ENCODE results near the gene ZNF57.
"Not testable (repeated sequence)": the region's sequence is repeated elsewhere in the genome, so short reads cannot be mapped to it uniquely, and the experiment has no call there.

The ZNF57 gene

DNA sequence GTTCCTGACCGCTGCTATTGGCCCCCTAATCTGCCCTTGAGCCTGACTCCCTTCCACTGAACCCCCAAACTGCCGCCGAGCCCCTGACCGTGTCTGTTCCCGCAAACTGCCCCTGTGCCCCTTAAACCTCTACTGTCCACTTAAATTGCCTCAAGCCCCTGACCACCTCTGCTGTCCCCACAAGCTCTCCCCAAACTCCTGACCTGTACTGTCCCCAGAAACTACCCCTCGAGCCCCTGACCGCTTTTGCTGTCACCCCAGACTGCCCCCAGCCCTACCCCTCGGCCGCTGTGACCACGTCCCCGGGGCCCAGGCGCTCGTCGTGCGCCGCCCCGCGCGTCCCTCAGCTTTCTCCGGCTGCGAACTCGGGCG is 43.7 kb downstream of the ZNF57 start:
- no peaks in the 10 kb centered on the region for H3K27me3 ChIP-seq (ENCODE audit: control insufficient read depth, insufficient read depth, low read length)

DNA sequence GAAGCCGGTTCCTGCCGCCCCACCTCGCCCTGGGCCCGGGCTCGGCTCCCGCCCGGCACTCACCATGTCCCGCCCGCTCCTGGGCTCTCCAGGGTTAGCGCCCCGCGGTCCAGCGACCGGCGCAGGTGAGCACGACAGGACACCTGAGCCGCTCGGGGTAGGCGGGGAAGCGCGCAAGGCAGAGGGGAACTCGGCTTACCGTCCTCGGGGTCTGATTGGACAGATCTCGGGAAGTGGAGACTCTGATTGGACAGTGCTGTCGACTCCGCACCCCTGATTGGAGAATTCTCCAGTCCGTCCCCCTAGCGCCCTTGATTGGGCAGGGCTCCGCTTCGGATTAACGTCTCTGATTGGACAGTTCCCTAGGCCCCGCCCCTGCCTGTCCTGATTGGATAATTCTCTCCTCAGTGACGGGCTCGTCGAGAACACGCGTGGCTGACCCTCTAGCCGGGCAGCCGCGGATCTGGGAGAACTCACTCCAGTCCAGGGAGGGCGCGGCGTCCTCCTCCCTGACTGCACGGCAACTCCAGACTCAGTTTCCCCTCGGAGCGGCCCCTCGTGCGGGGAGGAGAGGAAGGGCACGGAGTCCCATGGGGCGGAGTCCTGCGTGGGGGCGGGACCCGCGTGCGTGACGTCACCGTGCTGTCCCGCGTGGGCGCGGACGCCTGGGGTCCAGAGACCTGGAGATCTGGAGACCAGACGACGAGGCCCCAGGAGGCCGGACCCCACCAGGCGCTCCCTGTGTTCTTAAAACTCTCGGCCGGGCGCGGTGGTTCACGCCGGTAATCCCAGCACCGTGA is 44.2 kb downstream of the ZNF57 start, which contains the start of gene ZNF77:
Gene ZNF77 (minus strand): TSS at position 197 of the 800 bp plus-strand sequence. CDS start 131 bp downstream, at position 66.
- H3K4me1 ChIP-seq (ENCODE audit: control insufficient read depth, insufficient read depth, low read length) = peaks cover 13% of the 10 kb centered on the region
- peak within 1 kb of the TSS; percentile 99 for H3K4me2 ChIP-seq (ENCODE audit: low read length)
- H3K9ac ChIP-seq (ENCODE audit: low read depth, low read length) = peak within 1 kb of the TSS; percentile 87
- H3K36me3 ChIP-seq (ENCODE audit: insufficient read depth, low read length) = no peaks in the 10 kb centered on the region
- H3K27me3 ChIP-seq (ENCODE audit: control insufficient read depth, insufficient read depth, low read length) = no peaks in the 10 kb centered on the region
- no peaks in the 10 kb centered on the region for H3K9me3 ChIP-seq (replicated peaks; ENCODE audit: low read length)
- peak within 1 kb of the TSS; percentile 84 for H3K4me3 ChIP-seq (ENCODE audit: low read length)

More for the DNA sequence above, 43.7 kb downstream of the ZNF57 start:
- H3K4me1 ChIP-seq (ENCODE audit: control insufficient read depth, insufficient read depth, low read length) = peaks cover 8% of the 10 kb centered on the region
- peak overlapping the region; percentile 87 for H3K9ac ChIP-seq (ENCODE audit: low read depth, low read length)
- H3K4me3 ChIP-seq (ENCODE audit: low read length) = peak overlapping the region; percentile 84
- H3K4me2 ChIP-seq (ENCODE audit: low read length) = peak overlapping the region; percentile 99
- H3K9me3 ChIP-seq (replicated peaks; ENCODE audit: low read length) = no peaks in the 10 kb centered on the region
- peaks cover 2% of the 10 kb centered on the region for H3K36me3 ChIP-seq (ENCODE audit: insufficient read depth, low read length)

DNA sequence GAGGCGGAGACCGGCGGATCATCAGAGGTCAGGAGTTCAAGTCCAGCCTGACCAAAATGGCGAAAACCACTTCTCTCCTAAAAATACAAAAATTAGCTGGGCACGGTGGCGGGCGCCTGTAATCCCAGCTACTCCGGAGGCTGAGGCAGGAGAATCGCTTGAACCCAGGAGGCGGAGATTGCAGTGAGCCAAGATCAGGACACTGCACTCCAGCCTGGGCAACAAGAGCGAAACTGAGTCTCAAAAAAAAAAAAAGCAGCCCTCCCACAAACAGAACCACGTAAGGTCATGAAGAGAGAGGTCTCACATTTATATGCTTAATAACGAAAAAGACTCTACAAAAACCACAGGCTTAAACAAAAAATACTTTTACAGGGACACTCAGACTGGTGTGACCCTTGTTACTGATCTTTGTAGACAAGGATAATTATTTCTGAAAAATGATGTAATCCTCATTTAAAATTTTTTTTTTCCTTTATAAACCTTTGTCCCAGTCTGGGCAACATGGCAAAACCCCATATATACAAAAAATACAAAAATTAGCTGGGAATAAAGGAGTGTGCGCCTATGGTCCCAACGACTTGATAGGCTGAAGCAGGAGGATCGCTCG is 45.0 kb downstream of the ZNF57 start:
- peaks cover 13% of the 10 kb centered on the region for H3K4me1 ChIP-seq (ENCODE audit: control insufficient read depth, insufficient read depth, low read length)
- H3K36me3 ChIP-seq (ENCODE audit: insufficient read depth, low read length) = no peaks in the 10 kb centered on the region
- peak overlapping the region; percentile 81 for H3K4me2 ChIP-seq (ENCODE audit: low read length)
- H3K27me3 ChIP-seq (ENCODE audit: control insufficient read depth, insufficient read depth, low read length) = no peaks in the 10 kb centered on the region
- H3K4me3 ChIP-seq (ENCODE audit: low read length) = peak overlapping the region; percentile 84
- H3K9ac ChIP-seq (ENCODE audit: low read depth, low read length) = peak overlapping the region; percentile 87
- H3K9me3 ChIP-seq (replicated peaks; ENCODE audit: low read length) = no peaks in the 10 kb centered on the region

DNA sequence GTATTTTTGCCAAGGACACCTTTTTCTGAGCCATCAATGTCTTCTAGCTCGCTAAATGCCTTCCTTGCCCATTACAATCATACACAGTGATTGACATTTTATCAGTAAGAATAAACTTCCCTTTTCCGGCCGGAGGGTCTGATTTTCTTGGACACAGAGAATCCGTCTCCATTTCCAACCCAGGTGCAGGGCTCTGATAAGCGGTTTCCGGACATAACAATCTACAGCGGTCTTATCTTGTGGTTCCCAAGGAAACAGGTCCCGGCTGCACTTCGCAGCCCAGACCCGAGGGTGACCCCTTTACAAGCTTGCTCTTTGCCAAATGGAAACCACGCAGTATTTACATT is 49.2 kb downstream of the ZNF57 start:
- Histone ChIP-seq H3K9ac (ENCODE audit: low read depth, low read length) (peak overlapping the region; percentile 97), H3K4me2 (ENCODE audit: low read length) (peak overlapping the region; percentile 92), H3K4me1 (ENCODE audit: control insufficient read depth, insufficient read depth, low read length) (peaks cover 8% of the 10 kb centered on the region), H3K27me3 (ENCODE audit: control insufficient read depth, insufficient read depth, low read length) (no peaks in the 10 kb centered on the region), H3K4me3 (ENCODE audit: low read length) (peak overlapping the region; percentile 96), H3K9me3 (replicated peaks; ENCODE audit: low read length) (no peaks in the 10 kb centered on the region), H3K36me3 (ENCODE audit: insufficient read depth, low read length) (no peaks in the 10 kb centered on the region)

DNA sequence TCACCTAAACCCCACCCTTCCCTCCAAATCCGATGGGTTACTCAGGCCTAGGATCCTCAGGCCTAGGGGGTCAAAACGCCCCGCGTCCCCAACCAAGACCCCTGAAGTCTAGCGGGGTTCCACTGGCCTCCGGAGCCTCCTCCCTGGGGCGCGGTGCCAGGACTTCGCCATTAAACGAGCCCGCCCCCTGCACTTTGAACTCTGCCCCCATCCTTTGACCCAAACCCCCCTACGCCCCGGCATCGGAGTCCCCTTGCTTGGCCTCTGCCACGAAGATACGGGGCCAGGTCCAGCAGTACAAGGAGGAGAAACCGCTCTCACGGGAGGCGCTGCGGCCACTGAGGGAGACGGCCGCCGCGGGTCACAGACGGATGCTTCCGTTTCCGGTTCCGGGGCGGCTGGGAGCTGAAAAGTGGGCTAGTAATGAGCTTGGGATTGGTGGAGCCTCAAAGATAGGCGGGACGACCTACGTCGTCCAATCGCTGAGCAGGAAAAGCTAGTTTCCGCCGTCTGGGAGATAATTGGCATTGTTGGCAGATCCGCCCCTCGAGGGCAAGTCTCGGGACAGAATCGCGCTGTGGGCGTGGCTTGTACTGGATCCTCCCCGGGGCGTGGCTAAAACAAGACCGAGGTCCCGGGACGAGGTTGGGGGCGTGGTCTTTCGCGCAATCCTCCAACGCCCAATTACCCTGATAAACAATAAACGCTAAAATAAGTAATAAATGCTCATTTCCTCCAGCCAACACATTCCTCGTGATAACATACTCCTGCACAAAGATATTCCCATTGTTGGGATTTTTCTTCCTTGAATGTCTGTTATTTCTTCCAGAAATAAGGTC is 49.8 kb downstream of the ZNF57 start:
- Histone ChIP-seq H3K36me3 (ENCODE audit: insufficient read depth, low read length) (no peaks in the 10 kb centered on the region), H3K27me3 (ENCODE audit: control insufficient read depth, insufficient read depth, low read length) (no peaks in the 10 kb centered on the region), H3K4me3 (ENCODE audit: low read length) (peak overlapping the region; percentile 96), H3K4me1 (ENCODE audit: control insufficient read depth, insufficient read depth, low read length) (peaks cover 8% of the 10 kb centered on the region), H3K9me3 (replicated peaks; ENCODE audit: low read length) (no peaks in the 10 kb centered on the region), H3K9ac (ENCODE audit: low read depth, low read length) (peak overlapping the region; percentile 97), H3K4me2 (ENCODE audit: low read length) (peak overlapping the region; percentile 92)

DNA sequence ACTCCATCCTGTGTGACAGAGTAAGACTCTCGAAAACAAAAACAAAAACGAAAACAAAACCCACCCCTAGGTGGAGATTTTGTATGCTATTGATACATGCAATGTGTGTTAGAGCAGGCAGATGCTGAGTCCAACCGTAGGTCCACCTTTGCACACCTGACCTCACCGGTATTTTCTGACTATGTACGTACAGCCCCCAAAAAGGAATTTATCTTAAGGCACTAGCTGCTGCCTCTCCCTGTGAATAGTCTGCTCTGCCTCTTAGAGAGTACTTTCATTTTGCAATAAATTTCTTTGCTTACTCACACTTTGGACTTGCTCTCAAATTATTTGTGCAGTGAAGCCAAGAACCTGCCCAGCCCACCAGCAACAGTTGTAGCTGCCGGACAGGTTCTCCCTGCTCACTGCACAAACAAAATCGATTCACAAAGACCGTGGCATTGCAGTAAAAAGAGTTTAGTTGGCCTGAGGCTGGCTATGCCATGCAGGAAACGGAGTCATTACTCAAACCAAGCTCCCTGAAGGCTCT is 52.3 kb downstream of the ZNF57 start:
- Histone ChIP-seq H3K4me1 (ENCODE audit: control insufficient read depth, insufficient read depth, low read length) (peaks cover 8% of the 10 kb centered on the region), H3K9ac (ENCODE audit: low read depth, low read length) (no peak overlapping the region), H3K4me2 (ENCODE audit: low read length) (peak overlapping the region; percentile 78), H3K9me3 (replicated peaks; ENCODE audit: low read length) (no peaks in the 10 kb centered on the region), H3K36me3 (ENCODE audit: insufficient read depth, low read length) (no peaks in the 10 kb centered on the region), H3K4me3 (ENCODE audit: low read length) (peak overlapping the region; percentile 56), H3K27me3 (ENCODE audit: control insufficient read depth, insufficient read depth, low read length) (no peaks in the 10 kb centered on the region)

DNA sequence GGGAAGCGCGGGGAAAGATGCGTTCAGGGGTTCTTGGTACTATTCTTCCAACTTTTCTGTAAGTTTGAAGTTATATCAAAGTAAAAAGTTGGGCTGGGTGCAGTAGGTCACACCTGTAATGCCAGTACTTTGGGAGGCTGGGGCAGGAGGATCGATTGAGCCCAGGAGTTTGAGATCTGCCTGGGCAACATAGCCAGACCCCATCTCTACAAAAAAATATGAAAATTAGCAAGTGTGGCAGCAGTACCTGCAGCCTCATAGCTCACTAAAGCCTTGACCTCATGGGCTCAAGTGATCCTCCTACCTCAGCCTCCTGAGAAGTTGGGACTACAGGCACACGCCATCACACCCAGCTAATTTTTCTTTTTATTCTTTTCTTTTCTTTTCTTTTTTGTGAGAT is 56.4 kb downstream of the ZNF57 start:
- no peak overlapping the region for H3K4me3 ChIP-seq (ENCODE audit: low read length)
- no peak overlapping the region for H3K9ac ChIP-seq (ENCODE audit: low read depth, low read length)
- H3K4me2 ChIP-seq (ENCODE audit: low read length) = no peak overlapping the region
- no peaks in the 10 kb centered on the region for H3K36me3 ChIP-seq (ENCODE audit: insufficient read depth, low read length)
- H3K4me1 ChIP-seq (ENCODE audit: control insufficient read depth, insufficient read depth, low read length) = no peaks in the 10 kb centered on the region
- H3K9me3 ChIP-seq (replicated peaks; ENCODE audit: low read length) = no peaks in the 10 kb centered on the region
- H3K27me3 ChIP-seq (ENCODE audit: control insufficient read depth, insufficient read depth, low read length) = peaks cover 9% of the 10 kb centered on the region

DNA sequence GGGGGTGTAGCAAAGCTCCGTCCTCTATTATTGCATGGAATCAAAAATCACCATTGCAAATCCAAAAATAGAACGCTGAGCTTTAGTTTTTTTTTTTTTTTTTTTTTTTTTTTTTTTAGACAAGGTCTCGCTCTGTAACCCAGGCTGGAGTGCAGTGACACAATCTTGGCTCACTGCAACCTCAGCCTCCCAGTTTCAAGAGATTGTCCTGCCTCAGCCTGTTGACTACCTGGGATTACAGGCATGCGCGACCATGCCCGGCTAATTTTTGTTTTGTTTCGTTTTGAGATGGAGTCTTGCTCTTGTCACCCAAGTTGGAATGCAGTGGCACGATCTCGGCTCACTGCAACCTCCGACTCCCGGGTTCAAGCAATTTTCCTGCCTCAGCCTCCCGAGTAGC is 59.4 kb downstream of the ZNF57 start:
- Histone ChIP-seq H3K4me1 (ENCODE audit: control insufficient read depth, insufficient read depth, low read length) (no peaks in the 10 kb centered on the region), H3K4me2 (ENCODE audit: low read length) (no peak overlapping the region), H3K36me3 (ENCODE audit: insufficient read depth, low read length) (no peaks in the 10 kb centered on the region), H3K4me3 (ENCODE audit: low read length) (no peak overlapping the region), H3K9ac (ENCODE audit: low read depth, low read length) (no peak overlapping the region), H3K9me3 (replicated peaks; ENCODE audit: low read length) (no peaks in the 10 kb centered on the region), H3K27me3 (ENCODE audit: control insufficient read depth, insufficient read depth, low read length) (peaks cover 9% of the 10 kb centered on the region)

DNA sequence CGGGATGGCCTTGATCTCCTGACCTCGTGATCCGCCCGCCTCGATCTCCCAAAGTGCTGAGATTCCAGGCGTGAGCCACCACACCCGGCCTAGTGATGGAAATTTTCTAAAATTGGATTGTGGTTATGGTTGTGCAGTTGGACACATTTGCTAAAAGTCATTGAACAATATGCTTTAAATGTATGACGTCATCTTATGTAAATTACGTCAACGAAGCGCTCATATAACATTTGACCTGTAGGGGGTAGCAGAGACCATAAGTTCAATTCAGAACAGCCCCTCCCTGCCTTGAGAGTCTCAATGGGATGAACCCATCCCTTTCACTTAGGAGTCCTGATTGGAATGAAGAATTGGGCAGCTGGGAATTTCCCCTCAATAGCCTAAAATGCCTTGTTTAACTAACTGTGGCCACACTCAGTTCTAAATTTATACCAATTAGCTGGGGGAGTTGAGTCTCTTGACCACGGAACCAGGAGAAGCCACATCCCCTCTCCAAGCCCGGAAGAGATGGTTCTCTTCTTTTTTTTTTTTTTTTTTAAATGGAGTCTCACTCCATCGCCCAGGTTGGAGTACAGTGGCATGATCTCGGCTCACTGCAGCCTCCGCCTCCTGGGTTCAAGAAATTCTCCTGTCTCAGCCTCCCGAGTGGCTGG is 61.4 kb downstream of the ZNF57 start:
- Histone ChIP-seq H3K9me3 (replicated peaks; ENCODE audit: low read length) (no peaks in the 10 kb centered on the region), H3K4me3 (ENCODE audit: low read length) (no peak overlapping the region), H3K36me3 (ENCODE audit: insufficient read depth, low read length) (no peaks in the 10 kb centered on the region), H3K27me3 (ENCODE audit: control insufficient read depth, insufficient read depth, low read length) (peaks cover 15% of the 10 kb centered on the region), H3K9ac (ENCODE audit: low read depth, low read length) (no peak overlapping the region), H3K4me1 (ENCODE audit: control insufficient read depth, insufficient read depth, low read length) (no peaks in the 10 kb centered on the region), H3K4me2 (ENCODE audit: low read length) (peak overlapping the region; percentile 52)

DNA sequence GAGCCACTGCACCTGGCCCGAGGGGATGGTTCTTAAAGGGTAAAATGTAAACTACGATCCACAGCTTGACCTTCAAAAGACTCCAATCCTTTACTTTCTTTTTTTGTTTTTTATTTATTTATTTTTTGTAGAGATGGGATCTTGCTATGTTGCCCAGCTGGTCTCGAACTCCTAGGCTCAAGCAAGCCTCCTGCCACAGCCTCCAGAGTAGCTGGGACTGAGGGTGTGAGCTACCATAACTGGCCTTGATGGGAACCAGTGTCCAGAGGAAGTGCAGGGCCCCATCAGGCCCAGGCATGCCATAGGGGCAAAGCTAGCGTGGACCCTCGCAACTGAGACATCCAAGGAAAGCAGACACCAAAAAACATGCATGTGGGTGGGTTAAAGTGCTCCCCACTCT is 62.4 kb downstream of the ZNF57 start:
- Histone ChIP-seq H3K4me2 (ENCODE audit: low read length) (no peak overlapping the region), H3K9ac (ENCODE audit: low read depth, low read length) (no peak overlapping the region), H3K4me1 (ENCODE audit: control insufficient read depth, insufficient read depth, low read length) (no peaks in the 10 kb centered on the region), H3K4me3 (ENCODE audit: low read length) (no peak overlapping the region), H3K9me3 (replicated peaks; ENCODE audit: low read length) (no peaks in the 10 kb centered on the region), H3K27me3 (ENCODE audit: control insufficient read depth, insufficient read depth, low read length) (peaks cover 15% of the 10 kb centered on the region), H3K36me3 (ENCODE audit: insufficient read depth, low read length) (no peaks in the 10 kb centered on the region)

DNA sequence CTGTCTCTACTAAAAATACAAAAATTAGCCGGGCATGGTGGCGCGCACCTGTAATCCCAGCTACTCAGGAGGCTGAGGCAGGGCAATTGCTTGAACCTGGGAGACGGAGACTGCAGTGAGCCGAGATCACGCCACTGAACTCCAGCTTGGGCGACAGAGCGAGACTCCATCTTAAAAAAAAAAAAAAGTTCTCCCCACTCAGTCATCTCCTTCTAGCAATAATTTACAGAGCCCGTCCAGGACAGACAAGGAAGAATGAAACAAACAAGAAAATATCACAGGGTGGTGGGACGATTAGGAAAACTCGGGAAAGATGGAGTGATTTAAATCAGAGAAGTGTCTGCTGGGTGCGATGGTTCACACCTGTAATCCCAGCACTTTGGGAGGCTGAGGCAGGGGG is 62.9 kb downstream of the ZNF57 start:
- not testable (repeated sequence) for H3K4me1 ChIP-seq (ENCODE audit: control insufficient read depth, insufficient read depth, low read length); H3K36me3 ChIP-seq (ENCODE audit: insufficient read depth, low read length)

More for the DNA sequence above, 62.9 kb downstream of the ZNF57 start:
- H3K4me3 ChIP-seq (ENCODE audit: low read length); H3K9me3 ChIP-seq (replicated peaks; ENCODE audit: low read length); H3K4me2 ChIP-seq (ENCODE audit: low read length); H3K9ac ChIP-seq (ENCODE audit: low read depth, low read length): not testable (repeated sequence)
- peaks cover 14% of the 10 kb centered on the region for H3K27me3 ChIP-seq (ENCODE audit: control insufficient read depth, insufficient read depth, low read length)
